ENCODE data around the gene UGCG.

DNA sequence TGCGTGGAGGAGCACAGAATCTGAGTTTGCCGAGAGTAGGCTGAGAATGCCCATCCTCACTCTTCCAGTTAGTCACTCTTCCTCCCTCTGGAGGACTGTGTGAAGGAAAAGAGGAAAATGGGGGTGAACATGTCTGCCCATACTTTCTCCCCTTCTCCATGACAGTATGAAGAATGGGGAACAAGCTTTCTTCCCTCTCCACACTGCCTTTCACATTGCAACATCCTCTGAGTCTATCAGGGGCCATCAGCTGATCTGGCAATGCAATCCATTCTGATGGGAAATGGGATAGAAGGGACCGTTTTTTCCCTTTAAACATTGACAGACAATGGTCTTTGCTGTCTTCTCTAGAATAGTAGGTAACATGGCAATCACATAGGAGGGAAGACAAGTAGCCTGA is 56.8 kb downstream of the UGCG start:
- TF ChIP-seq, protein P1, sequence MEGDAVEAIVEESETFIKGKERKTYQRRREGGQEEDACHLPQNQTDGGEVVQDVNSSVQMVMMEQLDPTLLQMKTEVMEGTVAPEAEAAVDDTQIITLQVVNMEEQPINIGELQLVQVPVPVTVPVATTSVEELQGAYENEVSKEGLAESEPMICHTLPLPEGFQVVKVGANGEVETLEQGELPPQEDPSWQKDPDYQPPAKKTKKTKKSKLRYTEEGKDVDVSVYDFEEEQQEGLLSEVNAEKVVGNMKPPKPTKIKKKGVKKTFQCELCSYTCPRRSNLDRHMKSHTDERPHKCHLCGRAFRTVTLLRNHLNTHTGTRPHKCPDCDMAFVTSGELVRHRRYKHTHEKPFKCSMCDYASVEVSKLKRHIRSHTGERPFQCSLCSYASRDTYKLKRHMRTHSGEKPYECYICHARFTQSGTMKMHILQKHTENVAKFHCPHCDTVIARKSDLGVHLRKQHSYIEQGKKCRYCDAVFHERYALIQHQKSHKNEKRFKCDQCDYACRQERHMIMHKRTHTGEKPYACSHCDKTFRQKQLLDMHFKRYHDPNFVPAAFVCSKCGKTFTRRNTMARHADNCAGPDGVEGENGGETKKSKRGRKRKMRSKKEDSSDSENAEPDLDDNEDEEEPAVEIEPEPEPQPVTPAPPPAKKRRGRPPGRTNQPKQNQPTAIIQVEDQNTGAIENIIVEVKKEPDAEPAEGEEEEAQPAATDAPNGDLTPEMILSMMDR (conservative IDR thresholded peaks at IDR 0.05; ENCODE audit: low read length), result no peak
- TF ChIP-seq EZH2phosphoT487 (IDR thresholded peaks at IDR 0.05; ENCODE audit: borderline replicate concordance), result no peak
